Measurements from ENCODE around the gene RBM47.

DNA sequence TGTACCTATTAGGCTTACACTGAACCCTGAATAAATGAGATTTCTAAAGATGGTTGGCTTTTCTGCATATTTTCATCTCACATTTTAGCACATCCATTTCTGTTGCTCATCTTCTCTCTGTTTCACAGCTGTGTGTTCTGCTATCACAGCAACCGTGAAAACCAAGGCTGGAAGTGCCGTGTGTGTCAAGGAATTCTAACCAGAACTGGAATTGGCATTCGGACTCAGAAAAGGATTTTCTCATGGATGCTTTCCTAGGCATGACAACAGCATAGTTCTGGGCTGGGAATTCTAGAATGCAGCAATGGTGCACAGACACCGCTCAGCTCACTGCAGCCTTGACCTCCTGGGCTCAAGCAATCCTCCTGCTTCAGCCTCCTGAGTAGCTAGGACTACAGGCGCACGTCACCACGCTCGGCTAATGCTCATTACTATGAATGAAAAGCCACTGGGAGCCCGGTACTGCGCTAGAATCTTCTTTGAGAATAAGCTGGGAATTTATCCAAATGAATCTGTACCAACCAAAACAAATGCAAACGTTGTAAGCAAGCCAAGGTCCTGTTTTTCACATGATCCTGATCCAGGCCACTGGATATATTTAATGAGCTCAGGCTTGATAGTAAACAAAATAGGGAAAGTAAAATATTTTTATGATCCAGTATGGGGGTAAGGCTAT is 105.2 kb downstream of the RBM47 start:
- TF ChIP-seq, protein P1, sequence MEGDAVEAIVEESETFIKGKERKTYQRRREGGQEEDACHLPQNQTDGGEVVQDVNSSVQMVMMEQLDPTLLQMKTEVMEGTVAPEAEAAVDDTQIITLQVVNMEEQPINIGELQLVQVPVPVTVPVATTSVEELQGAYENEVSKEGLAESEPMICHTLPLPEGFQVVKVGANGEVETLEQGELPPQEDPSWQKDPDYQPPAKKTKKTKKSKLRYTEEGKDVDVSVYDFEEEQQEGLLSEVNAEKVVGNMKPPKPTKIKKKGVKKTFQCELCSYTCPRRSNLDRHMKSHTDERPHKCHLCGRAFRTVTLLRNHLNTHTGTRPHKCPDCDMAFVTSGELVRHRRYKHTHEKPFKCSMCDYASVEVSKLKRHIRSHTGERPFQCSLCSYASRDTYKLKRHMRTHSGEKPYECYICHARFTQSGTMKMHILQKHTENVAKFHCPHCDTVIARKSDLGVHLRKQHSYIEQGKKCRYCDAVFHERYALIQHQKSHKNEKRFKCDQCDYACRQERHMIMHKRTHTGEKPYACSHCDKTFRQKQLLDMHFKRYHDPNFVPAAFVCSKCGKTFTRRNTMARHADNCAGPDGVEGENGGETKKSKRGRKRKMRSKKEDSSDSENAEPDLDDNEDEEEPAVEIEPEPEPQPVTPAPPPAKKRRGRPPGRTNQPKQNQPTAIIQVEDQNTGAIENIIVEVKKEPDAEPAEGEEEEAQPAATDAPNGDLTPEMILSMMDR (conservative IDR thresholded peaks at IDR 0.05) = no peak
- TF ChIP-seq EZH2 (IDR thresholded peaks at IDR 0.05; ENCODE audit: low read depth) = no peak
